Measurements from ENCODE around the gene KCNJ8.
"Not testable (repeated sequence)": the region's sequence is repeated elsewhere in the genome, so short reads cannot be mapped to it uniquely, and the experiment has no call there.

Gene KCNJ8

DNA sequence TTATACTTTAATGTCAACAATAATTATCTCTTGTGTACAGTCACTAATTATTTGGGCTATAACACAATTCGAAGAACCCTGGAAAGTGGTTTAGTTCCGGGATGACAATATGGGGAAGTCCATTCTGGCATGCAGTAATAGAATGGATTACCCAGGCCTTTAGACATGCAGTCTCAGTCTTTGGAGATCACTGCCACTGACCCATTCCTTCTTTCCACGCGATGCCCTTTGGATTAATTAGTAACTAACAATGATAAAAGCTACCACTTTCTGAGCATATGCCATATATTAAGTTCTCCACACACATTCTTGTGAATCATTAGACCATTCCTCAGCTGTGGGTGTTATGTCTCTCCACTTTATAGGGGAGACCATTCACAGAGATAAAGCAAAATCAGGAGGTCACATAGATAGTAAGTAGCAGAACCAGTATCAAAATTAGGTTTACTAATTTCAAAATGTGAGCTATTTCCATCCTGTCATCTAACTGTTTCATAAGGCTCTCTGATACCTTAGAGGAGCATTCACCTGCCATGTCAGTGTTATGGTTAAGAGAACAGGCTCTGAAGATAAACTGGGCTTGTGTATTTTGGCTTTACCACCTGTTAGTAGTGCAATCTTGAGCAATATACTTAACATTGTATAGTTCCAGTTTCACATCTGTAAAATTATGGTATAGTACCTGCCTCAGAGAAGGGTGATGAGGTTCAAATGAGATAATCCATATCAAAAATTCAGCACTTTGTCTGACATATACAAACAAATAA is 27.2 kb upstream of the KCNJ8 start:
- no peak for DNase-seq (ENCODE audit: low spot score)
- in situ Hi-C loops (cut with MboI; ENCODE audit: low sequenced_read_pairs, unreplicated experiment): no loop called here
- TF ChIP-seq, protein P1, sequence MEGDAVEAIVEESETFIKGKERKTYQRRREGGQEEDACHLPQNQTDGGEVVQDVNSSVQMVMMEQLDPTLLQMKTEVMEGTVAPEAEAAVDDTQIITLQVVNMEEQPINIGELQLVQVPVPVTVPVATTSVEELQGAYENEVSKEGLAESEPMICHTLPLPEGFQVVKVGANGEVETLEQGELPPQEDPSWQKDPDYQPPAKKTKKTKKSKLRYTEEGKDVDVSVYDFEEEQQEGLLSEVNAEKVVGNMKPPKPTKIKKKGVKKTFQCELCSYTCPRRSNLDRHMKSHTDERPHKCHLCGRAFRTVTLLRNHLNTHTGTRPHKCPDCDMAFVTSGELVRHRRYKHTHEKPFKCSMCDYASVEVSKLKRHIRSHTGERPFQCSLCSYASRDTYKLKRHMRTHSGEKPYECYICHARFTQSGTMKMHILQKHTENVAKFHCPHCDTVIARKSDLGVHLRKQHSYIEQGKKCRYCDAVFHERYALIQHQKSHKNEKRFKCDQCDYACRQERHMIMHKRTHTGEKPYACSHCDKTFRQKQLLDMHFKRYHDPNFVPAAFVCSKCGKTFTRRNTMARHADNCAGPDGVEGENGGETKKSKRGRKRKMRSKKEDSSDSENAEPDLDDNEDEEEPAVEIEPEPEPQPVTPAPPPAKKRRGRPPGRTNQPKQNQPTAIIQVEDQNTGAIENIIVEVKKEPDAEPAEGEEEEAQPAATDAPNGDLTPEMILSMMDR (IDR thresholded peaks at IDR 0.05; ENCODE audit: borderline replicate concordance, control extremely low read depth, extremely low read depth, insufficient read depth, missing control alignments): no peak

DNA sequence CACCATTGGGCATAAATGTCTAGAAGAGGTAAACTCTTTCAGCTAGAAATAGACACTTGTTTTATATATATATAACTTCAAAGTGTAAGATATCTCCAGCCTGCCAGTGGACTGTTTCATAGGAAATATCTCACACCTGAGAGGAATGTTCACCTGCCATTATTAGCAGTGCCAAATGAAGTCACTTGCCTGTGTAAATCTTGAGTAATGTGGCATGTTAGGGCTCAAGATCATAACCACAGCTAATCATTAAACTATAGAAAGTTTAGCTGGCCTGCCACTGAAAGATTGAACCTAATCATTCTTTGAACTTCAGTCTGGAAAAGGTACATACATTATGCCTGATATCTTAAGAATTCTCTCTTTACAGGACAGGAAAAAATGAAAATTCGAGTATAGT is 25.5 kb upstream of the KCNJ8 start:
- in situ Hi-C loops (cut with MboI; ENCODE audit: low sequenced_read_pairs, unreplicated experiment): no loop called here

DNA sequence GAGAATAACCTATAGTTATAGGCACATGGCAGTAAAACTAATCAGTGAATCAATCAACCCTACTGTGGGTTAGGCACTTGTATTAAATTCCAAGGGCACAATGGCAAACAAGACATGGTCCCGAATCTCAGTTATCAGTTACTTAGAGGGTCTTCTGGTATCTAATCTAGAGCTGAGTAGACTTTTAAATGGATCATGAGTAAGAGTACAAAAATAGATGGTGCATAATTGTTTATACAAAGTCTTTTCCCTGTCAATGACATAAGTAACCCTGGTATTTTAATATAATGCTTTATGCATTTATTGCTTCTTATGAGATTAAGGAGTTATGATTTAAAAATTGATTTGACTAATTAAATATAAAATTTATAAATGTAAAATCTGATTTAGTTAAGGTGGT is 23.0 kb upstream of the KCNJ8 start:
- TF ChIP-seq, protein P1 (IDR thresholded peaks at IDR 0.05; ENCODE audit: borderline replicate concordance, control extremely low read depth, extremely low read depth, insufficient read depth, missing control alignments): no peak
- no peak for DNase-seq (ENCODE audit: low spot score)
- in situ Hi-C loops (cut with MboI; ENCODE audit: low sequenced_read_pairs, unreplicated experiment): no loop called here

More for the DNA sequence above, 25.5 kb upstream of the KCNJ8 start:
- no peak for DNase-seq (ENCODE audit: low spot score)
- TF ChIP-seq, protein P1 (IDR thresholded peaks at IDR 0.05; ENCODE audit: borderline replicate concordance, control extremely low read depth, extremely low read depth, insufficient read depth, missing control alignments): no peak

DNA sequence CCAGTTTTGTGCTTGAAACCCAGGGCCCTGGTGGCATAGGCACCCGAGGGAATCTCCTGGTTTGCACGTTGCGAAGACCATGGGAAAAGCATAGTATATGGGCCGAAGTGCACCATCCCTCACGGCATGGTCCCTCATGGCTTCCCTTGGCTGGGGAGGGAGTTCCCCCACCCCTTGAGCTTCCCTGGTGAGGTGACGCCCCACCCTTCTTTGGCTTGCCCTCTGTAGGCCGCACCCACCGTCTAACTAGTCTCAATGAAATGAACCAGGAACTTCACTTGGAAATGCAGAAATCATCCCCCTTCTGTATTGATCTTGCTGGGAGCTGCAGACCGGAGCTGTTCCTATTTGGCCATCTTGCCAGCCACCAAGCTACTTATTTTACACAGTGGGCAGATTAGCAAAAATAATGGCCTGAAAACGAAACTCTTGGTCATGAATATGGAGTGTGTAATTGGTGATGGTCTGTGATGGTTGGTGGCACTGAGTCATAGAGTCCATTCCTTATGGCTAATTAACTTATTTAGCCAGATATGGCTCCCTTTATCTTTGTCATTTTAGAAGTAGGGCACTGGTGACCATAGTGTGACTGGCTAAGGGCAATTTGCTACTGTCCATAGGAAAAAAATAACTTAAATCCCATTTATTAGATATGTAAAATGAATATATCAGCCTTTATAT is 21.3 kb upstream of the KCNJ8 start:
- in situ Hi-C loops (cut with MboI; ENCODE audit: low sequenced_read_pairs, unreplicated experiment): no loop called here
- TF ChIP-seq, protein P1 (IDR thresholded peaks at IDR 0.05; ENCODE audit: borderline replicate concordance, control extremely low read depth, extremely low read depth, insufficient read depth, missing control alignments): no peak
- no peak for DNase-seq (ENCODE audit: low spot score)

DNA sequence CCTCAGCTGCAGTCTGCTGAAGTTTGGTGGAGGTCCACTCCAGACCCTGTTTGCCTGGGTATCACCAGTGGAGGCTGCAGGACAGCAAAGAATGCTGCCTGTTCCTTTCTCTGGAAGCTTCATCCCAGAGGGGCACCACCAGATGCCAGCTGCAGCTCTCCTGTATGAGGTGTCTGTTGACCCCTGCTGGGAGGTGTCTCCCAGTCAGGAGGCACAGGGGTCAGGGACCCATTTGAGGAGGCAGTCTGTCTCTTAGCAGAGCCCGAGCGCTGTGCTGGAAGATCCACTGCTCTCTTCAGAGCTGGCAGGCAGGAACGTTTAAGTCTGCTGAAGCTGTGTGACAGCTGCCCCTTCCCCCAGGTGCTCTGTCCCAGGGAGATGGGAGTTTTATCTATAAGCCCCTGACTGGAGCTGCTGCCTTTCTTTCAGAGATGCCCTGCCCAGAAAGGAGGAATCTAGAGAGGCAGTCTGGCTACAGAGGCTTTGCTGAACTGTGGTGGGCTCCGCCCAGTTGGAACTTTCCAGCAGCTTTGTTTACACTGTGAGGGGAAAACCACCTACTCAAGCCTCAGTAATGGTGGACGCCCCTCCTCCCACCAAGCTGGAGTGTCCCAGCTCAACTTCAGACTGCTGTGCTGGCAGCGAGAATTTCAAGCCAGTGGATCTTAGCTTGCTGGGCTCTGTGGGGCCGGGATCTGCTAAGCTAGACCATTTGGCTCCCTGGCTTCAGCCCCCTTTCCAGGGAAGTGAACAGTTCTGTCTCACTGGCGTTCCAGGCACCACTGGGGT is 20.5 kb upstream of the KCNJ8 start:
- in situ Hi-C loops (cut with MboI; ENCODE audit: low sequenced_read_pairs, unreplicated experiment); DNase-seq (ENCODE audit: low spot score): not testable (repeated sequence)

DNA sequence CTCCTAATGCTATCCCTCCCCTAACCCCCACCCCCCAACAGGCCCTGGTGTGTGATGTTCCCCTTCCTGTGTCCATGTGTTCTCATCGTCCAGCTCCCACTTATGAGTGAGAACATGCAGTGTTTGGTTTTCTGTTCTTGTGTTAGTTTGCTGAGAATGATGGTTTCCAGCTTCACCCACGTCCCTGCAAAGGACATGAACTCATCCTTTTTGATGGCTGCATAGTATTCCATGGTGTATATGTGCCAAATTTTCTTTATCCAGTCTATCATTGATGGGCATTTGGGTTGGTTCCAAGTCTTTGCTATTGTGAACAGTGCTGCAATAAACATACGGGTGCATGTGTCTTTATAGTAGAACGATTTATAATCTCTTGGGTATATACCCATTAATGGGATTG is 15.2 kb upstream of the KCNJ8 start:
- DNase-seq (ENCODE audit: low spot score); in situ Hi-C loops (cut with MboI; ENCODE audit: low sequenced_read_pairs, unreplicated experiment): not testable (repeated sequence)

DNA sequence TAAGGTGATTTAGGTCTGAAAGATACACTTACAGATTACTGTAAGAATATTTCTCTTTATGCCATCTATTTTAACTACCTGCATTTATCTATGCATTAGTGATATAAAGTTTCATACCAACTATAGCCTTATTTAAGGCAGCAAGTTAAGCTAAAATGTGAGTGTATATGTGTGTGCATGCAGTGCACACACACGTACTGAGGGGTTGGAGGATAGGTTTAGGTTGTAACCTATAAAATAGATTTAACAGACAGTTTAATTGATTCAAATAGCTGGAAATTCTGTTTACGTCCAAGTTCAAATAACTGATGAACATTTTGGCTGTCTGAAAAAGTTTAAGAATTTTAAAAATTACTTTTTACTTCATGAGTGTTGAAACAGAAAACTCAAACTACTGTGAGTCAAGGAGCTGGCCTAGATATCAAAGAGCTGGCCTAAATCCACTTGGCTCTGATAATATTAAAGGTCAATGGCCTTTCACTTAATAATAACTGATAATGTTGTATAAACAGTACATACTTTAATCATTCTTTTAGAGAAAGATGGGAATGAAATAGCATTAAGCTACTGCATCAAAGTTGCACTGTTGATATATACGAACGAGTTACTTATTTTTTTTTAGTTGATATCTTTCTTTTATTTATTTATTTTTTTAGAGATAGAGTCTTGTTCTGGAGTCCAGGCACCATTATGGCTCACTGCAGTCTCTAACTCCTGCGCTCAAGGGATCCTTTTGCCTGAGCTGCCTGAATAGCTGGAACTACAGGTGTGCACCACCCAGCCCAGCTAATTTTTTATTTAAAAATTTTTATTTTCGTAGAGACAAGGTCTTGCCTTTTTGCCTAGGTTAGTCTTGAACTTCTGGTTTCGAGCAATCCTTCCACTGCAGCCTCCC is 13.8 kb upstream of the KCNJ8 start:
- DNase-seq (ENCODE audit: low spot score): no peak
- in situ Hi-C loops (cut with MboI; ENCODE audit: low sequenced_read_pairs, unreplicated experiment): no loop called here
- TF ChIP-seq, protein P1 (IDR thresholded peaks at IDR 0.05; ENCODE audit: borderline replicate concordance, control extremely low read depth, extremely low read depth, insufficient read depth, missing control alignments): no peak
